Measurements from ENCODE around the gene IL36G.

DNA sequence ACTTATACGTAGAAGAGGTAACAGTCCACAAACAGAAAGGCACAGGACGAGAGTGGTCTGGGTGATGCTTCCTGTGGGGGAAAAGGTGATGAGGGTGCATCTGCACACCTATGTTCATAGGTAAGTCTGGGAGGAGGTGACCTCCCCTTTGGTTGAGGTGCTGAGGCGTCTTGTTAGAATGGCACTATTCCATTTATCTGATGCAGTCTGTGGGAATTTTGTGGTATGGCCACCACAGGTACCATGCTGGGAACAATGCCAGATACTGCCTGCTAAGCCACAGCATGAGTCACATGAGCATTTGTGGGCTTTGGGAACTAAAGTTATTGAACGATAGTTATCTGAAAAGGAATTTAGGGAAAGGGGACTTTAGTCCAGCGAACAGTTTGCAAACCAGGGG, 38.9 kb upstream of the IL36G start:
- no peak for TF ChIP-seq POLR2AphosphoS5 (IDR thresholded peaks at IDR 0.05; ENCODE audit: low read depth, low read length)
- TF ChIP-seq POLR2A (IDR thresholded peaks at IDR 0.05; ENCODE audit: low read depth, low read length) = no peak
- TF ChIP-seq TAF1 (IDR thresholded peaks at IDR 0.05; ENCODE audit: low read depth, low read length) = no peak
